IMR-90 (cell line): ENCODE measurements around the gene FOXK2.

Experiments used
- BHLHE40 ChIP-seq: fragments of 150-350 bp; IDR thresholded peaks from 2 replicates; pipeline ENCODE4 v1.6.1; 2016; ENCODE audit warnings: mild to moderate bottlenecking, low read depth, low read length
- CEBPB ChIP-seq: IDR thresholded peaks from 2 replicates; pipeline ENCODE4 v1.6.1; 2012; ENCODE audit warnings: low read depth, low read length, improper control_type of control experiment
- CHD1 ChIP-seq: IDR thresholded peaks from 2 replicates; pipeline ENCODE4 v1.6.1; 2012; ENCODE audit warnings: low read depth, low read length, improper control_type of control experiment
- CTCF ChIP-seq: conservative IDR thresholded peaks from 2 replicates; pipeline ENCODE4 v1.5.1; 2012; ENCODE audit warnings: mild to moderate bottlenecking, low read depth, low read length, improper control_type of control experiment
- ELK1 ChIP-seq: fragments of 150-350 bp; IDR thresholded peaks from 2 replicates; pipeline ENCODE4 v1.6.1; 2016; ENCODE audit warnings: low read depth, mild to moderate bottlenecking, low read length, moderate library complexity, borderline replicate concordance
- FOS ChIP-seq: fragments of 150-350 bp; IDR thresholded peaks from 2 replicates; pipeline ENCODE4 v1.6.1; 2016; ENCODE audit warnings: low read depth, low read length
- MAFK ChIP-seq: IDR thresholded peaks from 2 replicates; pipeline ENCODE4 v1.6.1; 2012; ENCODE audit warnings: low read depth, low read length, improper control_type of control experiment
- NFE2L2 ChIP-seq: fragments of 150-350 bp; IDR thresholded peaks from 2 replicates; pipeline ENCODE4 v1.6.1; 2016; ENCODE audit warnings: low read depth, mild to moderate bottlenecking, low read length
- POLR2A ChIP-seq: IDR thresholded peaks from 2 replicates; pipeline ENCODE4 v1.6.1; 2012; ENCODE audit warnings: mild to moderate bottlenecking, low read depth, low read length
- RFX5 ChIP-seq: IDR thresholded peaks from 2 replicates; pipeline ENCODE4 v1.8.0; 2012; ENCODE audit warnings: low read depth, mild to moderate bottlenecking, low read length, moderate library complexity
- SMC3 ChIP-seq: fragments of 150-350 bp; IDR thresholded peaks from 2 replicates; pipeline ENCODE4 v1.6.1; 2016; ENCODE audit warnings: low read depth, mild to moderate bottlenecking, antibody characterized with exemption, low read length, moderate library complexity
- TF ChIP-seq, protein P1 (sequence below): fragments of 150-350 bp; IDR thresholded peaks from 2 replicates; pipeline ENCODE4 v1.6.1; 2017; ENCODE audit warnings: mild to moderate bottlenecking, antibody characterized with exemption, low read length, low read depth

DNA sequence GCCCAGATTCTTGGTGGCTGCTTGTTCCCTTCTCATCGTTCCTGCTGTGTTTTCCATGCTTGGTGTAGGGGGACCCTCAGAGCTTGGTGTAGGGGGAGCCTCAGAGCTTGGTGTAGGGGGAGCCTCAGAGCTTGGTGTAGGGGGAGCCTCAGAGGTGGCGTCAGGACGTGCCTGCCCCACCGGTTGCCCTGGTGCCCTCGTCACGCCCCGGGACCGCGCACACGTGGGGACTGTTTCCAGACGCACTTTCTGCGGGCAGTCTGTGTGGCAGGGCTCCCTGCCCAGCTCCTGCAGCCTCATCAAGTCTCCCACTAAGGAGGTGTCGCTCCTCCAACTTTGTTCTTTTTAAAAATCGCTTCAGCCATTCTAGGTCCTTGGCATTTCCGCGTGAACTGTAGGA lies 76.8 kb downstream of the FOXK2 start:
- TF ChIP-seq CTCF (no peak), NFE2L2 (no peak), POLR2A (no peak), FOS (no peak), RFX5 (no peak), CEBPB (no peak), CHD1 (no peak), BHLHE40 (no peak), ELK1 (no peak), MAFK (no peak), SMC3 (no peak)
- TF ChIP-seq, protein P1, sequence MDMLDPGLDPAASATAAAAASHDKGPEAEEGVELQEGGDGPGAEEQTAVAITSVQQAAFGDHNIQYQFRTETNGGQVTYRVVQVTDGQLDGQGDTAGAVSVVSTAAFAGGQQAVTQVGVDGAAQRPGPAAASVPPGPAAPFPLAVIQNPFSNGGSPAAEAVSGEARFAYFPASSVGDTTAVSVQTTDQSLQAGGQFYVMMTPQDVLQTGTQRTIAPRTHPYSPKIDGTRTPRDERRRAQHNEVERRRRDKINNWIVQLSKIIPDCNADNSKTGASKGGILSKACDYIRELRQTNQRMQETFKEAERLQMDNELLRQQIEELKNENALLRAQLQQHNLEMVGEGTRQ = no peak
